Measurements from ENCODE around the gene FGD5.

DNA sequence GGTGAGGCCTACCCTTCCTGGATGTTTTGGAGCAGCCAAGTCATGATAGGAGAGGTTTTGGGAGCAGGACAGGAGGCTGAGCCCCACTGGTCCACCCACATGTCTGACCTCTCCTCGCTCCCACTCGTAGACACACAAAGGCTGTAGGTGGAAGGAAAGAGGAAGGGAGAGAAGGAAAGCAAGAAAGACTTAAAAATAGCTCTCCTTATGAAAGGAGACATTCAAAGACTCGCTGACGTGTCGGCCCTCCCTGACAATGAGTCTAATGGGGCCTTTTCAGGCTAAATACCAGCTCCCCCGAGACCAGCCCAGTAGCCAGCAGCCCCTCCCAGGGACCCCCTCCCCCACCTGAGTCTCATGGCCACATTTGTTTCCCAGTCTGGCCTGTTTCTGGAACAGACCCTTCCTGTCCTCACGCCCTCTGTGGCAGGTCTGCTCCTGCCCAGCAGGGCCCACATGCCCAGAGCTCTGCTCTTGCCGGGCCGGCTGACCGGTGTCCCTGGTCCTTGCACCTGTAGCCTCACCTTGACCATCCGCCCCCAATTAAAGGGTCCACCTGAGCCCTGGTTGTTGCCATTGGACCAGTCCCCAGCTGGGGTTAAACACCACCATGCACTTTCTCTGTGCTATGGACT is 49.3 kb downstream of the FGD5 start:
- TF ChIP-seq, protein P1, sequence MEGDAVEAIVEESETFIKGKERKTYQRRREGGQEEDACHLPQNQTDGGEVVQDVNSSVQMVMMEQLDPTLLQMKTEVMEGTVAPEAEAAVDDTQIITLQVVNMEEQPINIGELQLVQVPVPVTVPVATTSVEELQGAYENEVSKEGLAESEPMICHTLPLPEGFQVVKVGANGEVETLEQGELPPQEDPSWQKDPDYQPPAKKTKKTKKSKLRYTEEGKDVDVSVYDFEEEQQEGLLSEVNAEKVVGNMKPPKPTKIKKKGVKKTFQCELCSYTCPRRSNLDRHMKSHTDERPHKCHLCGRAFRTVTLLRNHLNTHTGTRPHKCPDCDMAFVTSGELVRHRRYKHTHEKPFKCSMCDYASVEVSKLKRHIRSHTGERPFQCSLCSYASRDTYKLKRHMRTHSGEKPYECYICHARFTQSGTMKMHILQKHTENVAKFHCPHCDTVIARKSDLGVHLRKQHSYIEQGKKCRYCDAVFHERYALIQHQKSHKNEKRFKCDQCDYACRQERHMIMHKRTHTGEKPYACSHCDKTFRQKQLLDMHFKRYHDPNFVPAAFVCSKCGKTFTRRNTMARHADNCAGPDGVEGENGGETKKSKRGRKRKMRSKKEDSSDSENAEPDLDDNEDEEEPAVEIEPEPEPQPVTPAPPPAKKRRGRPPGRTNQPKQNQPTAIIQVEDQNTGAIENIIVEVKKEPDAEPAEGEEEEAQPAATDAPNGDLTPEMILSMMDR (conservative IDR thresholded peaks at IDR 0.05; ENCODE audit: low read depth, low read length) = no peak
- TF ChIP-seq EZH2 (IDR thresholded peaks at IDR 0.05; ENCODE audit: borderline replicate concordance, low read depth, low read length, poor library complexity, severe bottlenecking) = no peak

Data from A673 (cell line).